Lower lobe of right lung (tissue), 2 donors: ENCODE measurements around the gene ZEB2. TPM values are rescaled to one million over a fixed set of nuclear protein-coding genes. Genes with fewer than 3 reads are reported as not detected.
A peak's percentile ranks its signal among the peaks of the same experiment; 100 is the strongest.

ENCODE experiments used
- ATAC-seq, 2 donors: fragments of 200-7000 bp; cut with Tn5 transposase; one replicate each; pipeline ENCODE4 v1.9.1; 2020 to 2022; ENCODE audit warnings: mild to moderate bottlenecking in 2 of 2, moderate library complexity in 2 of 2
- DNase-seq: peaks from one replicate; pipeline ENCODE4 v3.0.0-alpha.2; 2020
- H3K27ac ChIP-seq: fragments of 200-600 bp; one replicate; pipeline ENCODE4 v1.8.0; 2022
- H3K27me3 ChIP-seq: fragments of 200-600 bp; one replicate; pipeline ENCODE4 v1.8.0; 2022; ENCODE audit warnings: low read depth
- H3K36me3 ChIP-seq: fragments of 200-600 bp; one replicate; pipeline ENCODE4 v1.8.0; 2022; ENCODE audit warnings: mild to moderate bottlenecking
- H3K4me1 ChIP-seq: fragments of 200-600 bp; one replicate; pipeline ENCODE4 v1.8.0; 2022
- H3K4me3 ChIP-seq: fragments of 200-600 bp; one replicate; pipeline ENCODE4 v1.8.0; 2022; ENCODE audit warnings: mild to moderate bottlenecking
- H3K9me3 ChIP-seq: fragments of 200-600 bp; one replicate; pipeline ENCODE4 v1.8.0; 2022
- CTCF ChIP-seq: fragments of 200-600 bp; IDR thresholded peaks from one replicate; pipeline ENCODE4 v1.8.0; 2022; ENCODE audit warnings: antibody characterized with exemption, mild to moderate bottlenecking
- intact Hi-C: fragments of 100-400 bp; cut with DNase I; formaldehyde crosslinking; loops from one replicate; pipeline ENCODE4 v1.11.0; 2022
- total RNA-seq: library from RNA; stranded (reverse); fragmentation: NEBNext Ultra II Directional; extraction: Animal tissue kit (Norgen Biotek cat#: 25700); gene quantifications from one replicate; pipeline ENCODE4 v1.2.1, GENCODE V29; 2021
- donor health status: DM: no; HTN: yes; CAD: no; lungs with severe emphysema.

ZEB2 gene
- total RNA-seq, 1 donor from 2014 or later: 220 TPM

GRCh38 chr2:144550084-144550483, 30.2 kb upstream of the ZEB2 start:
- H3K27ac ChIP-seq: no peak overlapping the region
- DNase-seq (no peak), ATAC-seq (no peak)
- TF ChIP-seq CTCF: no peak
- H3K27me3 ChIP-seq: no peaks in the 10 kb centered on the region
- H3K36me3 ChIP-seq: no peaks in the 10 kb centered on the region
- H3K4me3 ChIP-seq: no peak overlapping the region
- no peaks in the 10 kb centered on the region for H3K9me3 ChIP-seq
- intact Hi-C loops: no loop called here
- peaks cover 8% of the 10 kb centered on the region for H3K4me1 ChIP-seq

GRCh38 chr2:144548532-144549191, 28.7 kb upstream of the ZEB2 start:
- ATAC-seq (peak in 1 of 2 donors; percentile 37), DNase-seq (no peak)
- Histone ChIP-seq H3K27ac (no peak overlapping the region), H3K27me3 (no peaks in the 10 kb centered on the region), H3K36me3 (no peaks in the 10 kb centered on the region), H3K4me1 (peaks cover 8% of the 10 kb centered on the region), H3K9me3 (no peaks in the 10 kb centered on the region), H3K4me3 (no peak overlapping the region)
- TF ChIP-seq CTCF: no peak
- intact Hi-C loops: no loop called here

GRCh38 chr2:144548088-144548487, 28.2 kb upstream of the ZEB2 start:
- Histone ChIP-seq H3K27me3 (no peaks in the 10 kb centered on the region), H3K4me1 (peaks cover 8% of the 10 kb centered on the region), H3K36me3 (no peaks in the 10 kb centered on the region), H3K9me3 (no peaks in the 10 kb centered on the region), H3K27ac (no peak overlapping the region), H3K4me3 (no peak overlapping the region)
- no peak for TF ChIP-seq CTCF
- intact Hi-C loops: no loop called here
- no peak for ATAC-seq
- DNase-seq: no peak

- TF ChIP-seq CTCF: no peak
- intact Hi-C loops: no loop called here
- no peak overlapping the region for H3K27ac ChIP-seq
- DNase-seq: no peak
- H3K36me3 ChIP-seq: no peaks in the 10 kb centered on the region
- H3K4me3 ChIP-seq: no peak overlapping the region
- ATAC-seq: no peak
- H3K27me3 ChIP-seq: no peaks in the 10 kb centered on the region
- H3K4me1 ChIP-seq: peaks cover 8% of the 10 kb centered on the region
- H3K9me3 ChIP-seq: no peaks in the 10 kb centered on the region
Observed at GRCh38 chr2:144547494-144547893, 27.6 kb upstream of the ZEB2 start.

GRCh38 chr2:144546933-144547332, 27.0 kb upstream of the ZEB2 start:
- intact Hi-C loops: no loop called here
- no peak overlapping the region for H3K4me3 ChIP-seq
- H3K4me1 ChIP-seq: peaks cover 8% of the 10 kb centered on the region
- no peak for TF ChIP-seq CTCF
- H3K27me3 ChIP-seq: no peaks in the 10 kb centered on the region
- no peak overlapping the region for H3K27ac ChIP-seq
- DNase-seq (no peak), ATAC-seq (no peak)
- H3K9me3 ChIP-seq: no peaks in the 10 kb centered on the region
- no peaks in the 10 kb centered on the region for H3K36me3 ChIP-seq
